Measurements from ENCODE around the gene ANGPTL1. TPM values are rescaled to one million over a fixed set of nuclear protein-coding genes. Genes with fewer than 3 reads are reported as not detected.

Gene ANGPTL1
- polyA plus RNA-seq, 2 of the 4 experiments (the other 2 are of a cell fraction): 0.12 TPM; not detected in 1

GRCh38 chr1:178912597-178912996 is 41.7 kb upstream of the ANGPTL1 start (continued):
- TF ChIP-seq REST (IDR thresholded peaks at IDR 0.05) (no peak), SMC3 (IDR thresholded peaks at IDR 0.05) (no peak), HOXB13 (CRISPR knock-in tag; IDR thresholded peaks at IDR 0.05; ENCODE audit: low read depth) (no peak)

GRCh38 chr1:178910023-178910422 is 39.1 kb upstream of the ANGPTL1 start:
- no peak for ATAC-seq
- H3K4me1 ChIP-seq: no peaks in the 10 kb centered on the region
- CTCF ChIA-PET: interaction anchor here (1.1 kb wide), 1 partner anchor 367 kb away, joined by 3 read pairs; no protein-coding TSS in a partner anchor
- H3K9me3 ChIP-seq: no peaks in the 10 kb centered on the region
- no peak overlapping the region for H3K4me3 ChIP-seq
- 44% methylated on average over 1 of the region's 1 CpG for WGBS (ENCODE audit: missing lambda C conversion rate)
- POLR2A ChIA-PET: no interaction called here
- H3K27ac ChIP-seq: no peak overlapping the region
- no peak for DNase-seq (ENCODE audit: low read depth in 1 of 2, low spot score in 1 of 2)
- TF ChIP-seq TFCP2L1 (CRISPR knock-in tag; IDR thresholded peaks at IDR 0.05) (no peak), ATOH8 (CRISPR knock-in tag; IDR thresholded peaks at IDR 0.05; ENCODE audit: low read depth) (no peak), HDAC2 (IDR thresholded peaks at IDR 0.05) (no peak)
- H3K4me2 ChIP-seq: no peak overlapping the region
- FAIRE-seq: no peak

- no peak for TF ChIP-seq HDAC2 (IDR thresholded peaks at IDR 0.05)
- no peak overlapping the region for H3K4me2 ChIP-seq
- no peak for FAIRE-seq
- ChIA-PET CTCF (no interaction called here), POLR2A (no interaction called here)
- no peak for DNase-seq (ENCODE audit: low read depth in 1 of 2, low spot score in 1 of 2)
- no peaks in the 10 kb centered on the region for H3K9me3 ChIP-seq
- no peak overlapping the region for H3K4me3 ChIP-seq
- H3K4me1 ChIP-seq: no peaks in the 10 kb centered on the region
- H3K27ac ChIP-seq: no peak overlapping the region
- ATAC-seq: no peak
- 55% methylated on average over 1 of the region's 1 CpG for WGBS (ENCODE audit: missing lambda C conversion rate)
Observed at GRCh38 chr1:178908358-178908757, 37.5 kb upstream of the ANGPTL1 start.

GRCh38 chr1:178901482-178902125 is 30.7 kb upstream of the ANGPTL1 start:
- CTCF ChIA-PET: interaction anchor here (0.7 to 1.1 kb wide), 2 partner anchors 28 to 39 kb away, joined by 3 read pairs; no protein-coding TSS in a partner anchor
- POLR2A ChIA-PET: no interaction called here
- FAIRE-seq (no peak), DNase-seq (ENCODE audit: low read depth in 1 of 2, low spot score in 1 of 2) (no peak), ATAC-seq (no peak)
- no peak overlapping the region for H3K4me3 ChIP-seq
- WGBS (ENCODE audit: missing lambda C conversion rate): 90% methylated on average over 1 of the region's 1 CpG
- H3K4me1 ChIP-seq: no peaks in the 10 kb centered on the region
- TF ChIP-seq NFE2L2 (conservative IDR thresholded peaks at IDR 0.05; ENCODE audit: low read length) (no peak), CEBPB (IDR thresholded peaks at IDR 0.05) (no peak), HDAC2 (IDR thresholded peaks at IDR 0.05) (no peak), TFCP2L1 (CRISPR knock-in tag; IDR thresholded peaks at IDR 0.05) (no peak), USF2 (IDR thresholded peaks at IDR 0.05) (no peak), NPAS2 (CRISPR knock-in tag; IDR thresholded peaks at IDR 0.05; ENCODE audit: borderline replicate concordance) (no peak), EHMT2 (IDR thresholded peaks at IDR 0.05; ENCODE audit: low read depth) (no peak), SREBF2 (IDR thresholded peaks at IDR 0.05) (no peak), POLR2A (IDR thresholded peaks at IDR 0.05; ENCODE audit: low read length) (no peak), KDM1A (IDR thresholded peaks at IDR 0.05; ENCODE audit: low read depth) (no peak), ZFP36 (IDR thresholded peaks at IDR 0.05; ENCODE audit: borderline replicate concordance, partially characterized antibody) (no peak), SMC3 (IDR thresholded peaks at IDR 0.05) (no peak), PHF8 (IDR thresholded peaks at IDR 0.05; ENCODE audit: borderline replicate concordance, low read depth) (no peak)
- no peak overlapping the region for H3K4me2 ChIP-seq
- no peaks in the 10 kb centered on the region for H3K9me3 ChIP-seq
- no peak overlapping the region for H3K27ac ChIP-seq
